Skin of body (tissue), 2 donors: ENCODE measurements around the gene DTHD1. TPM values are rescaled to one million over a fixed set of nuclear protein-coding genes. Genes with fewer than 3 reads are reported as not detected.

Experiments
- DNase-seq: peaks from one replicate; lab custom pipeline; 2025; lab: John Stamatoyannopoulos, UW
- total RNA-seq: library from RNA; depleted of rRNA; stranded (reverse); fragments of >200 nt; gene quantifications from one replicate; pipeline ENCODE4 v1.2.3, GENCODE V29; 2014

DTHD1 gene
- total RNA-seq, 1 donor from 2014 or later, result 0.39 TPM

DNA sequence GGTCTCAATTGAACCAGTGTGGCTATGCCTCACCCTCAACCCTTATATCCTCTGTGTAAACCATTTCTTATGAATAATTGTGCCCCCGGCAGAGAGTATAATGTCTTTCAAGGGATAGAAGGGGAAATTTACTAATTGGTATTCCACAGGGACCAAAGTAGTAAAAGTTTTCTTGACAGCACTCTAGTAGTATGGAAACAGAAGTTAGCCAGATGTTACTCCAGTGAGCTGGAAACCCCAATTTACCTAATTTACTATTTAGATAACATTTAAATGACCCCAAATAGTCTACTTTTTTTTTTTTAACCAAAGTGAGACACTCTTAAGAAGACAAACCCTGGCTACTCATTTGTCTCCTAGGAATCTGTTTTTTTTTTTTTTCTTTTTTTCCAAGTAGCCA lies 32.3 kb downstream of the DTHD1 start:
- no peak for DNase-seq

- DNase-seq, result no peak
Measured at GRCh38 chr4:36316607-36317006, 35.2 kb downstream of the DTHD1 start.

GRCh38 chr4:36317721-36318120 lies 36.3 kb downstream of the DTHD1 start:
- no peak for DNase-seq

DNA sequence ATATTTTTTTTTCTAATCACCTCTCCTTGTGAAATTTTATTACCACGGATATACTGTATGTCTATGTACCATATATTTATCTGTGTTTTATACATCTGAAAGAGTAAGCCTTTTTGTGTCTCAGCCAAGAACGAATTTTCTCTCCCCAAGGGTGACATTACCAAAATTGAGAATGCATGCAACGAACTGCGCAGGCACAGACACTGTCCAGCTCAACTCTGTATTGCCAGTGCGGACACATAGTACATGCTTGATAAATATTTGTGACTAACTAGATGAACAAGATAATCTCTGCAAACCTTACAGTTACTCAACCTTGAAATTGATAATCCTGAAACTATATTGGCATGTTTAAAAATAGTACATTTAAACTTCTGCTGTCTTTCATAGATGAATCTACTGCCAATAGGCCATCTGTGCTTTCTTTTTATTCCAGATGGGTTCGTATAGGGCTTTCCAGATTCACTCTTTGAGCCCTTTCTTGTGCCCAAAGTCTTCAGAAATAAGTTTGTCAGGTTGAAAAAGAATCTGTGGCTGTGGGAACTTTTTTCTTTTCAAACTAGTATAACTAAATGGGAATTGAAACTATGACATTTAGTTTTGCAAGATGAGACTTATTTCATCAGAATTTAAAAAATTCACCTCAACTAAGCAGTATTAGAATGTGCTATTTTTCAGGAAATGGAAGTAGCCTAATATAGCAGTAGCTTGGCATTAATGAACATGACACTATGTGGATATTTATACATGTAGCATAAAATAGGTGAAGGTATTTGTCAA lies 38.9 kb downstream of the DTHD1 start:
- DNase-seq, result no peak

GRCh38 chr4:36321176-36321575 lies 39.8 kb downstream of the DTHD1 start:
- no peak for DNase-seq

GRCh38 chr4:36322921-36323354 lies 41.5 kb downstream of the DTHD1 start:
- no peak for DNase-seq

DNA sequence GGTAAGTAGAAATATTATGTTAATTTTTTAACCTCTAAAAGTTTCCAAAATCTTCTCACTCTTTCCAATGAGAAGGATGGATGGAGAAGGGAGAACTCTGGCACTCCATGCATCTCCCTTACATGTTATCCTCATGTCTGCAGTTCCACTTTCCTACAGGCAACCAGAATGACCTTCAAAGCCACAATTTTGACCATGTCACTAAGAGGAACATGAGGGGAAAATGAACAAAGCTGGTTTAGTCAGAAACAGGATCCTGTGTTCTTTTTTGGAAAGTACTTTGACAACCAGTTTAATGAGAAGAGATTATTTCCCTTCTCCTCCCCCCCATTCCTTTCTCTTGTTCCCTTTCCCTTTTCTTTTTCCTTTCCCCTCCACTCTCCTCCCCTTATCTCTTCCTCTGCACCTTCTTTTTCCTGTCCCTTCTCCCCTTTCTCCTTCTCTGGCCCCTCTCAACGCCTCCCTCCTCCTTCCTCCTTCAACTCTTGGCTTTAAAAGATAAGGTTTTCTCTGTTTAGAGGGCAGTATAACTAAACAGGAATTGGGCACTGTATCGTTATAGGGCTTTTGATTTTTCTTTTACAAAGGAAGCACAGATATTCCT lies 42.5 kb downstream of the DTHD1 start:
- no peak for DNase-seq

- DNase-seq, result no peak
Measured at GRCh38 chr4:36324808-36325207, 43.4 kb downstream of the DTHD1 start.

DNA sequence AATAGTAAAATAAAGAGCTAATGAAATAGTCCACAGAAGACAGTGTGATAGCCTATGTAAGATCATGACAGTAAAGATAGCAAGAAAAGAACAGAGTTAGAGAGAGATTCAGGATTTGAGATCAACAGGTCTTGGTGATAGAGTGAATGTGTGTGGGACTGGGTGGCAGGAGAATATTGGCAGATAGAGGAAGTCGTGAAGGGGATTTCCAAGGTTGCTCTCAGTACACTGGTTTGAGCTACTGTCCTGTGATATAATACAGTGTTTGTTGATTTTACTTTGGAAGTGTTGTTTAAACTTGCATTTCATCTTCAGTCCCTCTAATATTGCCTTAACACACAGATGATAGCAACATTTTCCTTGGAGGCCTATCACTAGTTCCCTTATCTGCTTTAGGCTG lies 44.1 kb downstream of the DTHD1 start:
- no peak for DNase-seq

GRCh38 chr4:36325926-36326325 lies 44.5 kb downstream of the DTHD1 start:
- DNase-seq, result no peak

GRCh38 chr4:36326476-36327029 lies 45.1 kb downstream of the DTHD1 start:
- DNase-seq, result no peak

DNA sequence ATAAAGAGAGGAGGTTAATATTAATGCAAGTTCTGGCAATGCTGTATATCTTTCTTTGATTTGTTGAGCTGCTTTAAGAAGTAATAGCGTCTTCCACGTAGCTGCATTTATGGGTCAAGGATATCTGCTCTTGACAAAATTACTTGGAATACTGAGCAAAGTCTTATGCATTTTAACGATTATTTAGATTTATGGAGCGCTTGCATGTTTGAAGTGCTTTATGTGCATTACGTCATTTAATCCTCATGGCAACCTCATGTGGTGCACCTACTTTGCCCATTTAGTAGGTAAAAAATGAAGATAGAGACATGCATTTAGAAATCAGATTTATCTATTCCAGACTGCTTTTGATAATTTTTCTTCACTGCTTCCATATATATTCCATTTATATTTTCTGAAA lies 46.0 kb downstream of the DTHD1 start:
- DNase-seq, result no peak

GRCh38 chr4:36328130-36328529 lies 46.7 kb downstream of the DTHD1 start:
- no peak for DNase-seq

DNA sequence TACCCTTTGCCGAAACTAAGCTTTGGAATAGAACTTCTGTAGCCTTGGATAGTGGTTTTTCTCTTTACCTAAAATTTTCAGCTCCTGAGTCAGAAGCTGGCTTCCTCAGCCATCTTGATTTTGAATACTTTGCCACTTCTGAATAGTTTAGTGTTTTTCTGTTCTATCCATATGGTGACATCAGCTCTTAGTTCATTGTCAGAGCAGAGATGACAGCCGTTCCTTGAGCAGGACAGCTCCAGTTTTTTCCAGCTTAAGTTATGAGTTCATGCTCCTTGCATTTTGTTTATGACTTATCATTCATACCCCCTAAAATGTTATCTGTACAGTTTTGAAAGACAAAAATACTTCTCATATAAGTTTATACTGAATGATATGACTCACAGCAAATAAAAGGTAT lies 47.8 kb downstream of the DTHD1 start:
- DNase-seq, result no peak

- DNase-seq, result no peak
Measured at GRCh38 chr4:36330796-36331195, 49.4 kb downstream of the DTHD1 start.

DNA sequence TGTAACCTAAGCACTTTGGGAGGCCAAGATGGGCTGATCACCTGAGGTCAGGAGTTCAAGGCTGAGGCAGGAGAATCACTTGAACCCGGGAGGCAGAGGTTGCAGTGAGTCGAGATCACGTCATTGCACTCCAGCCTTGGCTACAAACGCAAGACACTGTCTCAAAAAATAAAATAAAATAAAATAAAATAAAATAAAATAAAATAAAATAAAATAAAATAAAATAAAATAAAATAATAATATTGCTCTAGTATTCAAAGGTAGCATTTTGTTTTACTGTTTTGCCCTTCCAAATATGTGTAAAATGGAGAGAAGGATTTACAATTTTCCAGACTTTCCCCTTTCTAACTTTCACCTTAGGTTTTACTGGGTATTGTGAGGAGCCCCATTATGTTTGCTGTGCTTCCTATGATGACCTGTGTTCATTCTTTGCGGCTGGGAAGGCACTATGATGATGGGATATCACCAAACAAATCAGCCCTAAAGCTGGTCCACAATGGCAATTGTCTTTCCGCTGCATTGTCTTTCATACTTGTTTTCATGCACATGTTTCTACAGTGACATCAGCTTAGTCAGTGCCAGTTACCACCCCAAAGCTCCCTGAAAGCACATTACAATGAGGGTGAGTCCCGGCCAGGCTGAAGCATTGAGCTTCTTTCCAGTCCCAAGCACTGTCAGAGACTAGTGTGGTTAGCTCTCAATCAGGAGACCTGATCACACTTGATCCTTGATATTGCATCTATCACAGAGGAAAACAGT lies 50.8 kb downstream of the DTHD1 start:
- DNase-seq, result no peak

- no peak for DNase-seq
Measured at GRCh38 chr4:36332782-36333131, 51.3 kb downstream of the DTHD1 start.

DNA sequence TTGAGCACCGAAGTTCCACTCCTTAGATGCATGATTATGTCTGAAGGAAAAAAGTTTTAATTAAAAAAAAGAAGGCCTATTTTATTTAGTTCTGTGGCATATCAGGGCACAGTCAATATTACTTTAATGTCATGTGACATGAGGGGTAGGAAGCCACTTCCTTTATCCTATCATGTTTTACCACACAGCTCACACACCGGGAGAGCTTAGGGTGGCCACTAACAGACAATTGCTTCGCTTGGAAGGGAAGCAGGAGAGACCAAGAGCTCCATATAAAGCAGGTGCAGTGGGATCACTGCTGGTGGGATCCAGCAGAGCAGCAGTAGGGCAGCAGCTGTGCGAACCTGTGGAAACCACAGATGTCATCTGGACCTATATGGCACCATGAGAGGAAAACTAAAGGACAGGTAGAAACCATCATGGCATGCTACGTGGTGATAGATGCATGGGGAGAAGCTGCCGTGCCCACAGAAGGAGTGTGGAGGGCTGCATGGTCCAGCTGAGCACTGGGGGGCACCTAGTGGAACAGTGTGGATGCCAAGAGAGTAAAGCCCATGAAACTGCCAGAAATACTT lies 52.0 kb downstream of the DTHD1 start:
- DNase-seq, result no peak

- no peak for DNase-seq
Measured at GRCh38 chr4:36337665-36338185, 56.3 kb downstream of the DTHD1 start.

DNA sequence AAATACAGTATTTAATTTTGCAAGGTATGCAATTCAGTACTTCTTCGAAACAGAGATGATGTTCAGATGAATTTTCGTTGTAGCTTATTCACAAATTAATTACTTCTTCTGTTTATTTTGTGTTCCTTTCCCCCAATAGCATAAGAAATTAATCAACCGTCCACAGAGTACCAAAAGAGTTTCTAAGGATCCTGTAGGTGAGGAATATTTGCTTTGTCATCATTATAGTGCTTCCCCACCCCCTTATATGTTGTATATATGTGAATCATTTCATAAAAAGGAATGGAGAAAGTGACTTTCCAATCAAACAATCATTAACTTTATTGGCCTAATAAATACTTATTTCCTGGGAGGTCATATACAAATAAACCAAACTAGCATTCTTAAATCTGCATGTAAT lies 57.6 kb downstream of the DTHD1 start:
- DNase-seq, result no peak

GRCh38 chr4:36341936-36342335 lies 60.5 kb downstream of the DTHD1 start:
- DNase-seq, result no peak
